Adrenal gland (tissue), 5 donors: ENCODE data around the gene GIPR.

Source experiments
- POLR2A ChIP-seq, 2 donors: fragments of 450-650 bp; IDR thresholded peaks; one replicate each; pipeline ENCODE4 v1.6.1; 2017; ENCODE audit warnings: antibody characterized with exemption in 2 of 2, mild to moderate bottlenecking in 2 of 2, moderate library complexity in 1 of 2
- TF ChIP-seq, protein P1 (sequence below), 6 experiments: fragments of 450-650 bp in 4 of 6; fragments of 200-600 bp in 2 of 6; sonication (generic) in 1 of 6; IDR thresholded peaks; 1 replicate in 5 of 6; 2 replicates in 1 of 6; pipeline versions ENCODE4 v1.5.1 to v1.8.0; 2016 to 2021; ENCODE audit warnings: antibody characterized with exemption in 6 of 6, mild to moderate bottlenecking in 2 of 6, moderate library complexity in 1 of 6
- donor health status: DM: no; HTN: no; CAD: no.

DNA sequence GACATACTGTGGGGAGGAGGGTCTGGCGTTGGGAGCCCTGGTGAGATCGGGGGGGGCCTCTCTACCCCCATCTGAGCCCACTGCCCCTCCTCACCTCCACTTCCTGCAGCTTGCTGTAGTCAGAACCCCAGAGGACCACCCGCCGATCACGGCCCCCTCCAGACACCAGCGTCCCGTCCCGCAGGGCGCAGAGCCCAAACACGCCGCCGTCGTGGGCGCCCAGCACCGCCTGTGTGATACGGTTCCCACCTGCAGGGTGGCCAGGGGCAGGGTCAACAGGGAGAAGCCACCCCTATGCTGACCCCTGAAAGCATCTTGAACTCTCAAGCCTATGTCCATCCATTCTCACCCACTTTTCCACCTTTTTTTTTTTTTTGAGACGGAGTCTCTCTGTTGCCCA lies 46.6 kb upstream of the GIPR start:
- TF ChIP-seq, protein P1, sequence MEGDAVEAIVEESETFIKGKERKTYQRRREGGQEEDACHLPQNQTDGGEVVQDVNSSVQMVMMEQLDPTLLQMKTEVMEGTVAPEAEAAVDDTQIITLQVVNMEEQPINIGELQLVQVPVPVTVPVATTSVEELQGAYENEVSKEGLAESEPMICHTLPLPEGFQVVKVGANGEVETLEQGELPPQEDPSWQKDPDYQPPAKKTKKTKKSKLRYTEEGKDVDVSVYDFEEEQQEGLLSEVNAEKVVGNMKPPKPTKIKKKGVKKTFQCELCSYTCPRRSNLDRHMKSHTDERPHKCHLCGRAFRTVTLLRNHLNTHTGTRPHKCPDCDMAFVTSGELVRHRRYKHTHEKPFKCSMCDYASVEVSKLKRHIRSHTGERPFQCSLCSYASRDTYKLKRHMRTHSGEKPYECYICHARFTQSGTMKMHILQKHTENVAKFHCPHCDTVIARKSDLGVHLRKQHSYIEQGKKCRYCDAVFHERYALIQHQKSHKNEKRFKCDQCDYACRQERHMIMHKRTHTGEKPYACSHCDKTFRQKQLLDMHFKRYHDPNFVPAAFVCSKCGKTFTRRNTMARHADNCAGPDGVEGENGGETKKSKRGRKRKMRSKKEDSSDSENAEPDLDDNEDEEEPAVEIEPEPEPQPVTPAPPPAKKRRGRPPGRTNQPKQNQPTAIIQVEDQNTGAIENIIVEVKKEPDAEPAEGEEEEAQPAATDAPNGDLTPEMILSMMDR (IDR thresholded peaks at IDR 0.05): no peak
- TF ChIP-seq POLR2A (IDR thresholded peaks at IDR 0.05): no peak
